Colonic mucosa (tissue), 4 donors: Measurements from ENCODE around the gene PCDHAC2. TPM values are rescaled to one million over a fixed set of nuclear protein-coding genes. Genes with fewer than 3 reads are reported as not detected.

Experiments used
- DNase-seq: peaks from one replicate; pipeline ENCODE4 v3.0.0-alpha.2; 2020
- H3K27ac ChIP-seq: fragments of 200-600 bp; one replicate; pipeline ENCODE4 v1.8.0; 2021
- H3K27me3 ChIP-seq: fragments of 200-600 bp; one replicate; pipeline ENCODE4 v1.8.0; 2021
- H3K36me3 ChIP-seq: fragments of 200-600 bp; one replicate; pipeline ENCODE4 v1.8.0; 2021
- H3K4me1 ChIP-seq: fragments of 200-600 bp; one replicate; pipeline ENCODE4 v1.8.0; 2021; ENCODE audit warnings: mild to moderate bottlenecking
- H3K4me3 ChIP-seq: fragments of 200-600 bp; one replicate; pipeline ENCODE4 v1.8.0; 2021
- H3K9ac ChIP-seq, 2 donors: one replicate each; pipeline ENCODE4 v1.7.0; 2013; ENCODE audit warnings: control low read depth in 2 of 2, low read depth in 2 of 2, low read length in 2 of 2
- H3K9me3 ChIP-seq: fragments of 200-600 bp; one replicate; pipeline ENCODE4 v1.8.0; 2021
- CTCF ChIP-seq: fragments of 200-600 bp; IDR thresholded peaks from one replicate; pipeline ENCODE4 v1.8.0; 2022; ENCODE audit warnings: antibody characterized with exemption, mild to moderate bottlenecking
- intact Hi-C: fragments of 100-400 bp; cut with DNase I; formaldehyde crosslinking; loops from one replicate; pipeline ENCODE4 v1.14.1; 2022
- total RNA-seq, 2 donors: library from RNA; stranded (reverse); fragmentation: NEBNext Ultra II Directional in 1 of 2; extraction: Animal tissue kit (Norgen Biotek cat#: 25700) in 1 of 2; gene quantifications; one replicate each; pipeline ENCODE4 v1.2.1, GENCODE V29; 2021
- donor health status: healthy.
- donor health status: DM: no; HTN: no; CAD: no.
- donor health status: DM: no; HTN: no; CAD: no.

Gene PCDHAC2
- total RNA-seq, 2 donors from 2014 or later, result 0.05 to 0.32 TPM

GRCh38 chr5:140996060-140996459 lies 29.8 kb downstream of the PCDHAC2 start:
- H3K4me1 ChIP-seq, result no peaks in the 10 kb centered on the region
- intact Hi-C loops, result no loop called here
- H3K9me3 ChIP-seq, result no peaks in the 10 kb centered on the region
- no peak for DNase-seq
- no peak for TF ChIP-seq CTCF
- no peaks in the 10 kb centered on the region for H3K27me3 ChIP-seq
- no peak overlapping the region for H3K27ac ChIP-seq
- H3K4me3 ChIP-seq, result no peak overlapping the region
- no peak overlapping the region for H3K9ac ChIP-seq
- no peaks in the 10 kb centered on the region for H3K36me3 ChIP-seq

GRCh38 chr5:140998921-140999410 lies 32.7 kb downstream of the PCDHAC2 start:
- H3K27me3 ChIP-seq, result no peaks in the 10 kb centered on the region
- no peak overlapping the region for H3K4me3 ChIP-seq
- H3K36me3 ChIP-seq, result no peaks in the 10 kb centered on the region
- intact Hi-C loops, result no loop called here
- no peak overlapping the region for H3K27ac ChIP-seq
- H3K4me1 ChIP-seq, result no peaks in the 10 kb centered on the region
- no peak overlapping the region for H3K9ac ChIP-seq
- no peak for DNase-seq
- no peaks in the 10 kb centered on the region for H3K9me3 ChIP-seq
- no peak for TF ChIP-seq CTCF

- Histone ChIP-seq H3K27ac (no peak overlapping the region), H3K9ac (no peak overlapping the region)
- DNase-seq, result no peak
Measured at GRCh38 chr5:141001446-141001843, 35.2 kb downstream of the PCDHAC2 start.

GRCh38 chr5:141001844-141002604 lies 35.7 kb downstream of the PCDHAC2 start:
- intact Hi-C loops, result no loop called here

More at GRCh38 chr5:141001446-141001843, 35.2 kb downstream of the PCDHAC2 start:
- intact Hi-C loops, result no loop called here
- TF ChIP-seq CTCF, result no peak
- no peaks in the 10 kb centered on the region for H3K36me3 ChIP-seq
- H3K4me1 ChIP-seq, result no peaks in the 10 kb centered on the region
- H3K4me3 ChIP-seq, result peak overlapping the region; percentile 7
- no peaks in the 10 kb centered on the region for H3K9me3 ChIP-seq
- no peaks in the 10 kb centered on the region for H3K27me3 ChIP-seq

GRCh38 chr5:141002605-141002965 lies 36.3 kb downstream of the PCDHAC2 start:
- no peak overlapping the region for H3K4me3 ChIP-seq
- intact Hi-C loops, result no loop called here
- H3K9ac ChIP-seq, result no peak overlapping the region
- no peak for TF ChIP-seq CTCF
- H3K9me3 ChIP-seq, result no peaks in the 10 kb centered on the region
- DNase-seq, result no peak
- H3K27me3 ChIP-seq, result no peaks in the 10 kb centered on the region
- H3K4me1 ChIP-seq, result no peaks in the 10 kb centered on the region
- no peaks in the 10 kb centered on the region for H3K36me3 ChIP-seq
- no peak overlapping the region for H3K27ac ChIP-seq

More at GRCh38 chr5:141001844-141002604, 35.7 kb downstream of the PCDHAC2 start:
- no peaks in the 10 kb centered on the region for H3K4me1 ChIP-seq
- DNase-seq, result peak; percentile 16
- no peak overlapping the region for H3K27ac ChIP-seq
- peak overlapping the region in 1 of 2 donors; percentile 30 for H3K9ac ChIP-seq
- no peaks in the 10 kb centered on the region for H3K9me3 ChIP-seq
- peak overlapping the region; percentile 7 for H3K4me3 ChIP-seq
- TF ChIP-seq CTCF, result no peak
- H3K27me3 ChIP-seq, result no peaks in the 10 kb centered on the region
- no peaks in the 10 kb centered on the region for H3K36me3 ChIP-seq
